GM12891 (cell line): ENCODE results near the gene SFTPA2.

ENCODE experiments used
- POLR2A ChIP-seq: IDR thresholded peaks from 2 replicates; pipeline ENCODE4 v1.6.1; 2011; ENCODE audit warnings: low read depth, low read length, control low read depth
- TAF1 ChIP-seq: IDR thresholded peaks from 2 replicates; pipeline ENCODE4 v1.6.1; 2011; ENCODE audit warnings: low read depth, low read length, control low read depth

GRCh38 chr10:79562135-79562756, 2.0 kb upstream of the SFTPA2 start:
- TF ChIP-seq TAF1 (no peak), POLR2A (no peak)
